Measurements from ENCODE around the gene CFC1.
"Not testable (repeated sequence)": the region's sequence is repeated elsewhere in the genome, so short reads cannot be mapped to it uniquely, and the experiment has no call there.

The CFC1 gene

DNA sequence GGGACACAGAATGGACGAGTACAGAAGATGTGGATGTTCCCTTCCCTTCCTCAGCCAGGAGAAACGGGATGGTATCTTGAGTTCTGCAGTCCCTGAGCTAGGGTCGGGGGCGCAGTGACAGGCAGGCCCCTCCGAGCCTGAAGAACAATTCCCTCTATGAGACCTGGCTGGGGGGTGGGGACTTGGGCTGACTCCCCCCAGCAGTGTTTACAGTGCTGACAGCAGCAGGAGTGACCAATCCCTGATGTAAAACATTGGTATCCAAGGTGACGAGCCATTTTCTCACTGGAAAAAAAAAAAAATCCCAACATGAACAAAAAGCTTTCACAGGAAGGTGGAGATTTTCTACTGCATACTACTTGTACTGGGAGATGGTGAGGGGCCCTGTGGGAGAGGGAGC, at the start of gene CFC1:
CFC1 (minus strand) TSS at position 183 of the 400 bp plus-strand sequence. CDS start 288 bp downstream, outside the sequence.
- not testable (repeated sequence) for DNase-seq

DNA sequence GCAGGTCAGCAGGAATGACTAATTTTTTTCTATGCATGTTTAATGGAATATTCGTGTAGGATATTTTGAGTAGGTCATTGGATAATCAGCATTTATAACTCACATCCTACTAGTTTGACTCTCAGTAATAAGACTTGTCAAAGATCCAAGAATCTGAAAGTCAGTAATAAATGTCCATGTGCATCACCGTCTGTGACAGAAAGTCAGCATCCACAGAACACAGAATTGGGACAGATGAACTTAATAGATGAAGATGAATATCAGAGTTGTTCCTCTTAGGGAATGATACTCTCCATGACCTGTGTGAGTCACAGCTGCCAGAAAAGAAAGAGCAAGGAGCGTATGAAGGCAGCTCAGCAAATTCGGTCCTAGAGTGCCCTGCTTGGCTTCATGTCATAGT, 42.3 kb upstream of the CFC1 start:
- not testable (repeated sequence) for DNase-seq

DNA sequence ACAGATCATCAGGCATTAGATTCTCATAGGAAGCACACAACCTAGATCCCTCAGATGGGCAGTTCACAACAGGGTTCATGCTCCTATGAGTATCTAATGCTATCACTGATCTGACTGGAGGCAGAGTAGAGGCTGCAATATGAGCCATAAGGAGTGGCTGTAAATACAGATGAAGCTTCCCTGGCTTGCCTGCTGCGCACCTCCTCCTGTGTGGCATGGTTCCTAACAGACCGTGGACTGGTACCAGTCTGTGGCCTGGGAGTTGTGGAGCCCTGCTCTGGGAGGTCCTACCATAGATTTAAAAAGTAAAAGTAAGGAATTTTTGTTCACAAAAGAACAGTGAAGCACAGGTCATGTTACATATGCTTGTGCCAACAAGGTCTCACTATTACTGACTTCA, 39.6 kb upstream of the CFC1 start:
- DNase-seq: not testable (repeated sequence)

DNA sequence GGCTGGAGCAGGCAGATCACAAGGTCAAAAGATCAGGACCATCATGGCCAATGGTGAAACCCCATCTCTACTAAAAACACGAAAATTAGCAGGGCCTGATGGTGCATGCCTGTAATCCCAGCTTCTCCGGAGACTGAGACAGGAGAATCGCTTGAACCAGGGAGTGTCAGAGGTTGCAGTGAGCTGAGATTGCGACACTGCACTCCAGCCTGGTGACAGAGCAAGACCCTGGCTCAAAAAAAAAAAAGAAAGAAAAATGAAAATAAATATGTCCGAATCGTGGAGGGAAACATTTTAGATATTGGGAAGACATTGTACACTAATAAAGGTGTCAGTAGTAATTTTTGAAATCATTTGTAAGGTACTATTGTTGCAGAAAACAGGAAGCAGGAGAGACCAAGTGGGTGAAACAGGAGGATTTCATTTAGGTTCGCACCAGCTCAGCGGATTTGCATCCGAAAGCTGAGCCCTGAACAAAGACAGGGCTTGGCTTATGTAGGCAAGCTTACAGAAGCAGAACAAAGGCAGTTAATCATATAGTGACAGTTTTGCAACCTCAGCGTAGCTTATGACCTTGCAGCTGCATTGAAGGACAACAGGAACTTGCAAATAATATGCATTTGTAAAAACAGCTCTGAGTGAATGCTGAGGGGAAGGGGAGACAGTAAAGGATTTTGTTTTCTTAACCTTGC, 29.6 kb upstream of the CFC1 start:
- not testable (repeated sequence) for DNase-seq

DNA sequence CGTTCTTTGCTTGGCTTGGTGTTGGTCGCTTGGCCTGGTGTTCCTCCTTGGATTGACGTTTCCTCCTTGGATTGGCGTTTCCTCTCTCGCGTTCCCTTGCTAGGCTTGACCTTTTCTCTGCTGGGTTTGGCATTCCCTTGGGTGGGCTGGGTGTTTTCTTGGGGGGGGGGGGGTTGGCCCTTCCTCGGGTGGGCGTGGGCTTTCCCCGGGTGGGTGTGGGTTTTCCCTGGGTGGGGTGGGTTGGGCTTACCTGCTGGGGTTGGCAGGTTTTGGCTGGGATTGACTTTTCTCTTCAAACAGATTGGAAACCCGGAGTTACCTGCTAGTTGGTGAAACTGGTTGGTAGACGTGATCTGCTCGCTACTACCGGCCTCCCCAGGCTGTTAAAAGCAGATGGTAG, 11.8 kb upstream of the CFC1 start, which contains the start of gene POTEJ:
POTEJ (plus strand) TSS at position 301 of the 400 bp plus-strand sequence; CDS start at position 394, 93 bp downstream.
- DNase-seq: not testable (repeated sequence)

DNA sequence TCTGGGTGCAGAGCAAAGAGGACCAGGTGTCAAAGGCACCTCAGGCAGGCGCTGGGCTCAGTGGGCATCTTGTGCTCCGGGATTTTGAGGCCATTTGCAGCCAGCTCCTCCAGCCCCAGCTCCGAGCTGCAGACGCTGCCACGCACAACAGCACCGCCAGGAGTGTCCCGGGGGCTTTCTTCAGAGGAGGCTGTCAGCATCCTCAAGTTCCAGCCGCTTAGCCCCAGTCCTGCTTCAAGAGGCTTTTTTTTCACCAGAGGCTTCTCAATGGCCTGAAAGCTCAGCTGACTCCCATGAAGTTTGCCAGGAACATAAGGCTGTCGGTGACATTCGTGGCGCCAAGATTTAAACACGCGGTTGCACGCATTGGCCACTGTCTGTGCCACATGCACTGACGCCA, 11.1 kb upstream of the CFC1 start:
- not testable (repeated sequence) for DNase-seq

DNA sequence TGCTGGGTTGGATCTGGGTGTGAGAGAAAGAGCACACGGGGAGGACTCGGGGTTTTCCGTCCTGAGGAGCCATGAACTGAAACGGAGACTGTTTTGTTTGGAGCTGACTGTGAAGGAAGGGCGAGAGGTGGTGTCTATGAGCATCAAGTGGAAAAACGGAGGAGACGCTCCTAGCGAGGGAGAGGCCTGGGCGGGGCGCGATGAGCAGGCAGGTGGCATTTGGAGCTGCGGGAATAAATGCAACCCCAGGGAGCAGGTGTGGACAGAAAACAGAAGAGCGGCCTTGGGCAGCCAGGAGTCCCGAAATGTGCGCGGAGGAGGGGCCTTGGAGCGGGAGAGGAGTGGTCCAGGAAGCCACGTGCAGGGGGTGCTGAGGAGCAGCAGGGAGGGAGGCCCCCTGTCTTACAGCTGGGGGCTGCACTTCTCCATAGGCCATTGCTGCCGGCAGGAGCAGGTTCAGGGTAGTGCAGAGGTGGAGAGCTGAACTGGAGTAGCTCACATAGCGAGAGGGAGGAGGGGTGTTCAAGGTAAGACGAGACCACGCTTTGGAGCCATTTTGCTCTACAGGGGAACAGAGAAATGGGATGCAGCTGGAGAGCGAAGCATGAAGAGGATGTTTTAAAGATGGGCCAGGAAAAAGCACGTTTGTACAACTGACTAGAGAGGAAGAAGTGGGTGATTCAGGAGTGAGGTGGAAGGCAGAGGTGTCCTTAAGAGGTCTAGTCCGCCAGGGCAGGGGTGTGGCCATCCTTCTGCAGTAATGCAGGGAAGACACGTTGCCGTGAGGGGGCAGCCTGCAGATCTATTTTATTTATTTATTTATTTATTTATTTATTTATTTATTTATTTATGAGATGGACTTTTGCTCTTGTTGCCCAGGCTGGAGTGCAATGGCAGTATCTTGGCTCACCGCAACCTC, 9.9 kb upstream of the CFC1 start:
- DNase-seq: not testable (repeated sequence)

DNA sequence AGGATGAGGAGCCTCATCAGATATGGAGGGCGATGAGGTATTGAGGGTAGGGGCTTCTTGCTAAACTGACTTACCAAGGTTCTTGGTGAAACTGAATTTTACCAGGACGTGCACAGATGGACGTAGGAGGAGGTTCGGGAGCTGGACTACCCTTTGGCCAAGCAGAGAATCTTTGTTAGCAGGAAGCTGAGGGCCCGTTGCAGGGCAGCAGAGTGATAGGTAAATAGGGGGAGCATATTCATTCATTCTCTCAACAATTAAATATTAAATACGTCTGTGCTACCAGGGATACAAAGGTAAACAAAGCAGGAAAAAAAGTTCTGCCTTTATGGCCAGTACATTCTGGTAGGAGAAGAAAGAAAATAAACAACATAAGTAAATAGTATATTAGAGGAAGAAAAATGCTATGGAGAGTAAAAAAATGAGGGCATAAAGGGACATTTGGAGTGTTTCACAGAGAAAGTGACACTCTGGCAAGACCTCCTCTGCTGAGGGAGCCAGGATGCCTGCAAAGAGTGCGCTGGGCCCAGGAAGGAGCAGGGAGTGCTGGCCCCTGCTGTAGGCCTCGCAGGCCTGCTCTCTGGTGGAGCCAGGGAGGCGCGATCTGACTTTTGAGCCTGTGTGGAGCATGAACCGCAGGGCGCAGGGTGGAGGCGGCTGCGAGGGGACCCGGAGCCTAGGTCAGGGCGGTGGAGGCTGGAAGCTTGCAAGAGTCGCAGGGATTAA, 9.1 kb upstream of the CFC1 start:
- DNase-seq: not testable (repeated sequence)

DNA sequence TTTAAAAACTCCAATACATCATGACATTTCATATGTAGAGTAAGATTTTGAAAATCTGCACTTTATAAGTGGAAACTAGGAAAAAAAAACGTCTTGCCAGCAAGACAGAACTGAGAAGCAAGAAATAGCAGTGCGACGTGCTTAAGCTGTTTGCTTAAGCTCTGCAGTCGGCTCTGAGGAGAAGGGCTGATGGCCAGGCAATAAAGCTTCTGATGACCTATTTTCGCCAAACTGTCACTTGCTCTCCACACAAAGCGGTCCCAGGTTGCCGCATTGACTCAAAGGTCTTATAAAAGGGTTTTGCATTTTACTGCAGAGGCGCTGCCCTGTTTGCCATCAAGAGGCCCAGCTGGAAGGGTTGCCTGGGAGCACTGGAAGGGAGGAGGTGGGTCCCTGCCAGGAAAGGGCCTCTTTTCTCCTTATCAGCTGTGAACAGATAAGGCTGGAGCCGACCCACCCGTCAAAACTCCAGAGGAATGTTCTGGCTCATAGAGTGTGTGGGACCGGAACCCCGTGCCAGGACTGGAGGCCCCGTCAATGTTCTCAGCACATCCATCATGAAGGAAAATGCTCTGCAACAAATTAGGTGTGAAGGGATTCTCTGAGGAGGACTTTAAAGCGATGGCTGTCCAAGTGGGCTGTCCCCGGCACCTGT, 2.4 kb upstream of the CFC1 start:
- DNase-seq: not testable (repeated sequence)

DNA sequence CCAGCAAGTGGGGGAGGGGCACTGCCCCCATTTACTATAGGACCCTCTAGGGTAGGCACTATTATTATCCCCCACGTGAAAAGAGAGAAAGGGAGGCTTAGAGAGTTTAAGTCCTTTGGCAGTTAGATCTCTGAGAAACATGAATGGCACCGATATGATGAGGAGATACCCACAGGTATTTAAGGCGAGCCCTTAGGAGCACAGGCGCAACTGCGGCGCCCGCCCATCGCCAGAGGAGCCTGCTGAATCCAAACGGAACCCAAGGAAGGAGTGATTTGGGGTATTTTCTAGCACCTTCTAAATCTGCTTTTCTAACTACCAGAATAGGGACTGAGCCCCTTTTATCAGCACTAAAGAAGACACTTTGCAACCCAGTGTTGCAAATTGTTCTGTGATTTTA, 551 bp upstream of the CFC1 start:
- not testable (repeated sequence) for DNase-seq

DNA sequence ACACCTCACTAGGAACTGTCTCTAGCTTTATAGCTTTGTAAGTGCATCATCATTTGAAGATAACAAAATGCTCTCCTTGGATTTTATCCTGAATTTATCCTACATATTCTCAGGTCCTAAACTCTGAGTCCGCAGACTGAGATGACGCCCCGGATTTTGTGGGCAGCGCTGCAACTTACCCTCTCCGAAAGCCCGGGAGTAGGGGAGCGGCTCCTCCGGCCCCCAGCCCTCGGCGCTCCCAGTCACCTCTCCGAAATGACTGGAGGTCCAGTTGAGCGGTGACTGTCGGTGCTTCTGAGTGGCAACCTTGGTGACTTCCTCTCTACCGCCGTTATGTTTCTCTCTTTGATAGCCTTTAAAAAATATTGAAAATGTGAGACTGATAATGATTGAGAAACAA, 912 bp downstream of the CFC1 start:
- not testable (repeated sequence) for DNase-seq

DNA sequence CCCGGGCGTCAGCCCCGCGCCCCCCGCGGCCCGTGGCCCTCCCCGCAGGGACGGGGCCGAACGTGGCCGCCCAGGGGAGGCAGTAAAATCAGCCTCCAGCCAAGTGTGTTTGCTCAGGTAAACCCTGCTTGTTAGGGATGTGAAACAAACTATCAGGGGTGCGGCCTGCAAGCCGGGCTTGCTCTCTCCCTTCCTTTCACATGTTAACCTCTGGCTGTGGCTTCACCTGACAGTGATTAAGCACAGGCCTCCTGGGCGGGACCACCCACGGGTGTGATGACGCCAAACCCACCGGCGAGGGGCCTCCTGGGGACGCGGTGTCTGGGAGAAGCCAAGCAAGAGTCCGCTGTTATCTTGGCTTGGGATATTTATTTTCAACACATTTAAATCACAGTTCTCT, 1.4 kb downstream of the CFC1 start:
- not testable (repeated sequence) for DNase-seq

DNA sequence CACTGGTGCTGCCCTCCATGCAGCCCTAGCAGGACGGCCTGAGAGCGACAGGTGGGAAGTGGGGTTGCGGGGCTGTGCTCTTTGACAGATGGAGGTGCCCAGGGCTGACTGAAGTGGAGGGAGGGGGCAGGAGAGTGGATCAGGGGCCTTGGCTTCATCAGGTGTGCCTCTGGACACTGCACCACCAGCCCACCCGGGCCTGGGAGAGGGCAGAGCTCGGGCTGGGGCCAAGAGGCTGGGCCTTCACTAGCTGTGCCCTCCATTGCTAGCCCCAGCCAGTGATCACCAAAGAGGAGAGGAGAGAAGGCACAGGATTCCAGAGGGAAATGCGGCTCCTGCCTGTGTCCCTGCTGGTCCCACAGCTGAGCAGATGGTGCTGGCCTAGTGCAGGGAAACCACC, 2.6 kb downstream of the CFC1 start:
- DNase-seq: not testable (repeated sequence)

DNA sequence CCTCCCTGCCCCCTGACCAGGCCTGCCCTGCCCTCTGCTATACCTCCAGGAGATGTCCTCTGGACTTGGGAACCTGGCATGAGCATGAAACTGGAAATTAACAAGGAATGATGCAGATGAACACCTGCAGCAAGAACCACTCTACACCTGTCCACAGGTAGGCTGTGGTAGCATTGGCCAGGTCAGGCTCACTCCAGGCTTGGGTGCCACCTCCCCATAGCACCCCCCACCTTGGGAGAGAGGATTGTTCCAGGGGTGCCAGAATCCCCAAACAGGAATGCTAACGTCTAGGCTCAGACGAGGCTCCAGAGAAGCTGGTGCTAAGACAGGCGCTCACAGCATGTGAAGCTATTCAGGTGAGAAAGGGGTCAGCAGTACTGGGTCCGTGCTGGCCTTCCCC, 5.4 kb downstream of the CFC1 start:
- DNase-seq: not testable (repeated sequence)

DNA sequence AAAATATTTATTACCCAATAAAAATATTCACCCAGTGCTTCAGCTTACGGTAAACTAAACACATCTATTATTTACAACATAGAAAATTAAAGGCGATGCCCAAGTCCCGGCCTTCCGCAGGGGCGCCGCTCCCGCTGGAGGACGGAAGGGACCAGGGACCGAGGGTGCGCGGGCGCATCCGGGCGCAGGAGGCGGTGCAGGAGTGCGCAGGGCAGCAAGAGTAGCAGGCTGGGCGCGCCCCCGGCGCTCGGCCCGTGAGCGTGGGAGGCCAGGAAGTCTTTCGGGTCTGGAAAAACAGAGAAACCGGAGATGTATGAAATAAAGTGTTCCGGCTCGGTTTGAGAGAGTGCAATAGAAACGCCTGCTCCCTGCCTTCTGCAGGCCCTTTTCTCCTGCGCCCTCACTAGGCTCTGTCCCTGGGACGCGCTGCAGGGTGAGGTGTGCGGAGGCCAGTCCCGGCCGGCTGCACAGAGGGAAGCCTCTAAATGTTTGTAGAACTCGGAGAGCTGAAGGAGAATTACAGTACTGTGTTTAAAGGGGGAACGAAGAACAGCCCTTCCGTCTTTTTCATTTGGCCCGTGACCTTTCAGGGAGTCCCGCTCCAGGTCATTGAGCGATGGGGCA, 6.5 kb downstream of the CFC1 start:
- not testable (repeated sequence) for DNase-seq

DNA sequence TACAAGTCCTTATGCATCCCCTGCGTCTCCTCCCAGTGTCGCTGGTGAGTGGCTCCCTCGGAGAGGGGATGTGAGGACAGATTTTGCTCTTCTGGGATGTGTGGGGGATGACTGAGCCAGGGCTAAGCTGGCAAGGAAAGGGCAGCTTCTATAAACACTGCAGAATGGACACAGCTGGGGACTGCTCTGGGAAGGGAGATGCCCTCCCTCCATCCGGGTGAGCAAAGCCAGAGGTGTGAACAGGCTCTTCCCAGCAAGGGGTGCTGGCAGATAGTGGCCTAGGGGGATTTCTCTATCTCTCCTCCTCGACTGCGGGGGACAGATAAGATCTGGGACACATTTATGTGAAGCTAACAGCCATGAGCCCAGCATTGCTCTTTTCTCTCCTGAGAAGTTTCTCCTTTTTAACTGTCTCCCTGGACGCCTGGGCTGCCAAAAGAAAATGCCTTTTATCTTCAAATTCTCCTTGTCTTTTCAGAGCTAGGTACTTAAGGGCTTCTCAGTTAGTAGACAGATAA, 8.5 kb downstream of the CFC1 start:
- not testable (repeated sequence) for DNase-seq

DNA sequence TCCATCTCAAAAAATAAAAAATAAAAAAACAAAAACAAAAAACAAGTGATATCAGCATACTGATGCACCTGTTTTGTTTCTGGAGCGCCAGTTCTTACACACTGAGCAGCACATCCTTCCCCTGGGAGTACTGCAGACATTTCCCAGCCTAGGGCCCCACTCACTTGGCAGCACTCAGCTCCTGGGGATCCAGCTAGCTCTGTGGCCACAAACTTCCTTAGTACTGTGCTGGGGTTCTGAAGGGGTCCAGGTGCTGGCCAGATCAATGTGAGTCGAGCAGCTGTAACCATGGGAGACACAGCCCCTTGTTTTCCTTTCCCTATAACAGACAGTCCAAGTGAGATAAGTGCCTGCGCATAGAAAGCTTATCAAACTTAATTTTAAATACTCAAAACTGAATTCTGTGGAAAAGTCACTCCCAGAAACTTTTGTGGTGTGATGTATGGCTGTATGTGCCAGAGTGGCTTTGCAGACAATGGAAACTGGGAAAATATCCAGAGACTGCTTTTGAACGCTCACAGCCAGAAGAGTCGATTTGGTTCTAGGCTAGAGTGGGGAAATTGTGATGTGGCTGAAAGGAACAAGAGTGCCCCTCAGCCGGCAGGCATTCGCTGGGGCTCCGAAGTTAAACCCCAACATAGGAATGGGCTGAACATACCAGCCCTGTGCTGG, 9.1 kb downstream of the CFC1 start:
- DNase-seq: not testable (repeated sequence)

DNA sequence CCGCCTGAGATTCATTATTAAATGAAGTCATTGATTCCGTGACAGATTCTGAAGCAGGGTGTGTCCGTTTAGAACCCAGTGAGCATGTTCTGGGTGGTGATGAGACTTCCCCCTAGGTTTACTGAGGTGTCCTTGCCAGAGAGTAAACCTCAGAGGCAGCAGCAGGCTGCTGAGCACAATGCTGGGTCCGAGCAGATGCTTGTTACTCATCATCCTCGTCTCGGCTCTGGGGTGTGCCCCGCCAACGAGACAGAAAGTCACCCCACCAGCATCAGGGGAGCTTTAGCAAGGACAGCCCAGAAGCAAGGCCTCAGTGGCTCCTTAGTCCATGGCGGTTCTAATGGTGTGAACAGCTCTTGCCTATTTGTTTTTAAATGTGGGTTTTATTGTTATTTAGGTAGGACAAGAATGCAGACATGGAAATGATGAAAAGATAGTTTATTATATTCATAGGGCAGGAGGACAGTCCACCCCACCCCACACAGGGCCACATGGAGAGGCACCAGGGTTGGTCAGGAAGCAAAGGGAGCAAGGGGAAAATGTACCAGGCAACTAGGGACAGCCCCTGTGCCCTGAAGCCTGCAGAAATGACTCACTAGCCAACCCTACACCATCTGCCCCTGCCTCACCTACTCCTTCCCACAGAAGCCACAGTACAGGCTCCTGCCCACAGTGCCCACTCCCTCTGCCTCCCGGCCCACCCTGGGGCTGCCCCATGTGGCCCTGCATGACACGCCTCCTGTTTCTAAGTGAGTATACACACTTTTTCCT, 10.5 kb downstream of the CFC1 start:
- not testable (repeated sequence) for DNase-seq

DNA sequence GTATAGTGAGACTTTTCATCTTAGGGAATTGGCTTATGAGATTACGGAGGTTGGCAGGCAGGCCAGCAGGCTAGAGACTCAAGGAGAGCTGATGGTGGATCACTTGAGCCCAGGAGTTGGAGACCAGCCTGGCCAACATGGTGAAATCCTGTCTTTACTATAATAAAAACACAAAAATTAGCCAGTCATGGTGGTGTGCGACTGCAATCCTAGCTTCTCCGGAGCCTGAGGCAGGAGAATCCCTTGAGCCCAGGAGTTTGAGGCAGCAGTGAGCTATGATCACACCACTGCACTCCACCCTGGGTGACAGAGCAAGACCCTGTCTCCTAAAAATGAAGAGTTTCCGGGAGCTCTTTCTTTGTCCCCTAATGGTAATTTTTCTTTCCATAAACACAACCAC, 14.6 kb downstream of the CFC1 start:
- DNase-seq: not testable (repeated sequence)

DNA sequence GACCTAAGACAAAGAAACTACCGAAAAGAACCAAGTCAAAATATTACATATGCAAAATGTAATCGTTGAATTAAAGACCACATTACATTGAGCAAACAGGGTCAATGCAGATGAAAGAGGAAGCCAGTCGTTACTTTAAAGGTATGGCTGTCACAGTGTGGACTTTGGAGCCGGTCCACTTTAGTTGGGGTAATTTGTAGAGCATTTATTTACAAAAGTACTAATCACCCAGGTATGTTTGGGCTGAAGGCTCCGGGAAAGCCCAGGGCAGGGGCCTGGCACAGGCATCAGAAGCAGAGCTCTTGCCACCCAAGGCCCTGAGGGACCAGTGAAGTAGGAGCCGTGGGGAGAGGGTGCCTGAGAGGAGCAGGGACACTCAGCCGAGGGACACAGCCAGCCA, 15.8 kb downstream of the CFC1 start:
- DNase-seq: not testable (repeated sequence)
